ENCODE measurements around the gene SPG11. TPM values are rescaled to one million over a fixed set of nuclear protein-coding genes. Genes with fewer than 3 reads are reported as not detected.

The SPG11 gene
- total and polyA plus RNA-seq, 9 of the 15 experiments (the other 6 are each of a cell fraction or from before 2014, with no cell fraction given): 23.3 to 71.2 (median 45.6) TPM

DNA sequence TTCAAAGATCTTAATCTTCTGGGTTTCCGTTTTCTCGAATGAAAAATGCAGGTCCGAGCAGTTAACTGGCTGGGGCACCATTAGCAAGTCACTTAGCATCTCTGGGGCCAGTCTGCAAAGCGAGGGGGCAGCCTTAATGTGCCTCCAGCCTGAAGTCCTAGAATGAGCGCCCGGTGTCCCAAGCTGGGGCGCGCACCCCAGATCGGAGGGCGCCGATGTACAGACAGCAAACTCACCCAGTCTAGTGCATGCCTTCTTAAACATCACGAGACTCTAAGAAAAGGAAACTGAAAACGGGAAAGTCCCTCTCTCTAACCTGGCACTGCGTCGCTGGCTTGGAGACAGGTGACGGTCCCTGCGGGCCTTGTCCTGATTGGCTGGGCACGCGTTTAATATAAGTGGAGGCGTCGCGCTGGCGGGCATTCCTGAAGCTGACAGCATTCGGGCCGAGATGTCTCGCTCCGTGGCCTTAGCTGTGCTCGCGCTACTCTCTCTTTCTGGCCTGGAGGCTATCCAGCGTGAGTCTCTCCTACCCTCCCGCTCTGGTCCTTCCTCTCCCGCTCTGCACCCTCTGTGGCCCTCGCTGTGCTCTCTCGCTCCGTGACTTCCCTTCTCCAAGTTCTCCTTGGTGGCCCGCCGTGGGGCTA, 47.8 kb upstream of the SPG11 start, which contains the start of the genes B2M and PATL2 (continued):
- TF ChIP-seq, protein P1, sequence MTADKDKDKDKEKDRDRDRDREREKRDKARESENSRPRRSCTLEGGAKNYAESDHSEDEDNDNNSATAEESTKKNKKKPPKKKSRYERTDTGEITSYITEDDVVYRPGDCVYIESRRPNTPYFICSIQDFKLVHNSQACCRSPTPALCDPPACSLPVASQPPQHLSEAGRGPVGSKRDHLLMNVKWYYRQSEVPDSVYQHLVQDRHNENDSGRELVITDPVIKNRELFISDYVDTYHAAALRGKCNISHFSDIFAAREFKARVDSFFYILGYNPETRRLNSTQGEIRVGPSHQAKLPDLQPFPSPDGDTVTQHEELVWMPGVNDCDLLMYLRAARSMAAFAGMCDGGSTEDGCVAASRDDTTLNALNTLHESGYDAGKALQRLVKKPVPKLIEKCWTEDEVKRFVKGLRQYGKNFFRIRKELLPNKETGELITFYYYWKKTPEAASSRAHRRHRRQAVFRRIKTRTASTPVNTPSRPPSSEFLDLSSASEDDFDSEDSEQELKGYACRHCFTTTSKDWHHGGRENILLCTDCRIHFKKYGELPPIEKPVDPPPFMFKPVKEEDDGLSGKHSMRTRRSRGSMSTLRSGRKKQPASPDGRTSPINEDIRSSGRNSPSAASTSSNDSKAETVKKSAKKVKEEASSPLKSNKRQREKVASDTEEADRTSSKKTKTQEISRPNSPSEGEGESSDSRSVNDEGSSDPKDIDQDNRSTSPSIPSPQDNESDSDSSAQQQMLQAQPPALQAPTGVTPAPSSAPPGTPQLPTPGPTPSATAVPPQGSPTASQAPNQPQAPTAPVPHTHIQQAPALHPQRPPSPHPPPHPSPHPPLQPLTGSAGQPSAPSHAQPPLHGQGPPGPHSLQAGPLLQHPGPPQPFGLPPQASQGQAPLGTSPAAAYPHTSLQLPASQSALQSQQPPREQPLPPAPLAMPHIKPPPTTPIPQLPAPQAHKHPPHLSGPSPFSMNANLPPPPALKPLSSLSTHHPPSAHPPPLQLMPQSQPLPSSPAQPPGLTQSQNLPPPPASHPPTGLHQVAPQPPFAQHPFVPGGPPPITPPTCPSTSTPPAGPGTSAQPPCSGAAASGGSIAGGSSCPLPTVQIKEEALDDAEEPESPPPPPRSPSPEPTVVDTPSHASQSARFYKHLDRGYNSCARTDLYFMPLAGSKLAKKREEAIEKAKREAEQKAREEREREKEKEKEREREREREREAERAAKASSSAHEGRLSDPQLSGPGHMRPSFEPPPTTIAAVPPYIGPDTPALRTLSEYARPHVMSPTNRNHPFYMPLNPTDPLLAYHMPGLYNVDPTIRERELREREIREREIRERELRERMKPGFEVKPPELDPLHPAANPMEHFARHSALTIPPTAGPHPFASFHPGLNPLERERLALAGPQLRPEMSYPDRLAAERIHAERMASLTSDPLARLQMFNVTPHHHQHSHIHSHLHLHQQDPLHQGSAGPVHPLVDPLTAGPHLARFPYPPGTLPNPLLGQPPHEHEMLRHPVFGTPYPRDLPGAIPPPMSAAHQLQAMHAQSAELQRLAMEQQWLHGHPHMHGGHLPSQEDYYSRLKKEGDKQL (CRISPR knock-in tag; IDR thresholded peaks at IDR 0.05; ENCODE audit: borderline replicate concordance): no peak
- TF ChIP-seq GATA2 (CRISPR knock-in tag; IDR thresholded peaks at IDR 0.05) (no peak), HOXB6 (CRISPR knock-in tag; IDR thresholded peaks at IDR 0.05; ENCODE audit: borderline replicate concordance) (no peak), CAMTA2 (CRISPR knock-in tag; conservative IDR thresholded peaks at IDR 0.05) (no peak), RFX7 (CRISPR knock-in tag; IDR thresholded peaks at IDR 0.05) (no peak), ZSCAN32 (CRISPR knock-in tag; IDR thresholded peaks at IDR 0.05) (no peak), NEUROD1 (IDR thresholded peaks at IDR 0.05; ENCODE audit: borderline replicate concordance, low read depth, low read length, partially characterized antibody) (peak; percentile 27), PRPF4 (IDR thresholded peaks at IDR 0.05; ENCODE audit: insufficient read depth, low read depth, low read length, poor library complexity, severe bottlenecking) (no peak), HDAC1 (IDR thresholded peaks at IDR 0.05) (peak in 1 of 2 experiments; percentile 69; a peak in 1 of 4 replicates), PHB (CRISPR knock-in tag; IDR thresholded peaks at IDR 0.05) (peak; percentile 40; the same call in 1 of the 2 replicates)
- TF ChIP-seq, protein P2, sequence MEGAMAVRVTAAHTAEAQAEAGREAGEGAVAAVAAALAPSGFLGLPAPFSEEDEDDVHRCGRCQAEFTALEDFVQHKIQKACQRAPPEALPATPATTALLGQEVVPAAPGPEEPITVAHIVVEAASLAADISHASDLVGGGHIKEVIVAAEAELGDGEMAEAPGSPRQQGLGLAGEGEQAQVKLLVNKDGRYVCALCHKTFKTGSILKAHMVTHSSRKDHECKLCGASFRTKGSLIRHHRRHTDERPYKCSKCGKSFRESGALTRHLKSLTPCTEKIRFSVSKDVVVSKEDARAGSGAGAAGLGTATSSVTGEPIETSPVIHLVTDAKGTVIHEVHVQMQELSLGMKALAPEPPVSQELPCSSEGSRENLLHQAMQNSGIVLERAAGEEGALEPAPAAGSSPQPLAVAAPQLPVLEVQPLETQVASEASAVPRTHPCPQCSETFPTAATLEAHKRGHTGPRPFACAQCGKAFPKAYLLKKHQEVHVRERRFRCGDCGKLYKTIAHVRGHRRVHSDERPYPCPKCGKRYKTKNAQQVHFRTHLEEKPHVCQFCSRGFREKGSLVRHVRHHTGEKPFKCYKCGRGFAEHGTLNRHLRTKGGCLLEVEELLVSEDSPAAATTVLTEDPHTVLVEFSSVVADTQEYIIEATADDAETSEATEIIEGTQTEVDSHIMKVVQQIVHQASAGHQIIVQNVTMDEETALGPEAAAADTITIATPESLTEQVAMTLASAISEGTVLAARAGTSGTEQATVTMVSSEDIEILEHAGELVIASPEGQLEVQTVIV (CRISPR knock-in tag; IDR thresholded peaks at IDR 0.05; ENCODE audit: borderline replicate concordance): no peak
- TF ChIP-seq, protein P3, sequence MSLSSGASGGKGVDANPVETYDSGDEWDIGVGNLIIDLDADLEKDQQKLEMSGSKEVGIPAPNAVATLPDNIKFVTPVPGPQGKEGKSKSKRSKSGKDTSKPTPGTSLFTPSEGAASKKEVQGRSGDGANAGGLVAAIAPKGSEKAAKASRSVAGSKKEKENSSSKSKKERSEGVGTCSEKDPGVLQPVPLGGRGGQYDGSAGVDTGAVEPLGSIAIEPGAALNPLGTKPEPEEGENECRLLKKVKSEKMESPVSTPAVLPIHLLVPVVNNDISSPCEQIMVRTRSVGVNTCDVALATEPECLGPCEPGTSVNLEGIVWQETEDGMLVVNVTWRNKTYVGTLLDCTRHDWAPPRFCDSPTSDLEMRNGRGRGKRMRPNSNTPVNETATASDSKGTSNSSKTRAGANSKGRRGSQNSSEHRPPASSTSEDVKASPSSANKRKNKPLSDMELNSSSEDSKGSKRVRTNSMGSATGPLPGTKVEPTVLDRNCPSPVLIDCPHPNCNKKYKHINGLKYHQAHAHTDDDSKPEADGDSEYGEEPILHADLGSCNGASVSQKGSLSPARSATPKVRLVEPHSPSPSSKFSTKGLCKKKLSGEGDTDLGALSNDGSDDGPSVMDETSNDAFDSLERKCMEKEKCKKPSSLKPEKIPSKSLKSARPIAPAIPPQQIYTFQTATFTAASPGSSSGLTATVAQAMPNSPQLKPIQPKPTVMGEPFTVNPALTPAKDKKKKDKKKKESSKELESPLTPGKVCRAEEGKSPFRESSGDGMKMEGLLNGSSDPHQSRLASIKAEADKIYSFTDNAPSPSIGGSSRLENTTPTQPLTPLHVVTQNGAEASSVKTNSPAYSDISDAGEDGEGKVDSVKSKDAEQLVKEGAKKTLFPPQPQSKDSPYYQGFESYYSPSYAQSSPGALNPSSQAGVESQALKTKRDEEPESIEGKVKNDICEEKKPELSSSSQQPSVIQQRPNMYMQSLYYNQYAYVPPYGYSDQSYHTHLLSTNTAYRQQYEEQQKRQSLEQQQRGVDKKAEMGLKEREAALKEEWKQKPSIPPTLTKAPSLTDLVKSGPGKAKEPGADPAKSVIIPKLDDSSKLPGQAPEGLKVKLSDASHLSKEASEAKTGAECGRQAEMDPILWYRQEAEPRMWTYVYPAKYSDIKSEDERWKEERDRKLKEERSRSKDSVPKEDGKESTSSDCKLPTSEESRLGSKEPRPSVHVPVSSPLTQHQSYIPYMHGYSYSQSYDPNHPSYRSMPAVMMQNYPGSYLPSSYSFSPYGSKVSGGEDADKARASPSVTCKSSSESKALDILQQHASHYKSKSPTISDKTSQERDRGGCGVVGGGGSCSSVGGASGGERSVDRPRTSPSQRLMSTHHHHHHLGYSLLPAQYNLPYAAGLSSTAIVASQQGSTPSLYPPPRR (CRISPR knock-in tag; IDR thresholded peaks at IDR 0.05; ENCODE audit: borderline replicate concordance): no peak
- TF ChIP-seq, protein P4, sequence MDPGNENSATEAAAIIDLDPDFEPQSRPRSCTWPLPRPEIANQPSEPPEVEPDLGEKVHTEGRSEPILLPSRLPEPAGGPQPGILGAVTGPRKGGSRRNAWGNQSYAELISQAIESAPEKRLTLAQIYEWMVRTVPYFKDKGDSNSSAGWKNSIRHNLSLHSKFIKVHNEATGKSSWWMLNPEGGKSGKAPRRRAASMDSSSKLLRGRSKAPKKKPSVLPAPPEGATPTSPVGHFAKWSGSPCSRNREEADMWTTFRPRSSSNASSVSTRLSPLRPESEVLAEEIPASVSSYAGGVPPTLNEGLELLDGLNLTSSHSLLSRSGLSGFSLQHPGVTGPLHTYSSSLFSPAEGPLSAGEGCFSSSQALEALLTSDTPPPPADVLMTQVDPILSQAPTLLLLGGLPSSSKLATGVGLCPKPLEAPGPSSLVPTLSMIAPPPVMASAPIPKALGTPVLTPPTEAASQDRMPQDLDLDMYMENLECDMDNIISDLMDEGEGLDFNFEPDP (CRISPR knock-in tag; IDR thresholded peaks at IDR 0.05): no peak

All from K562 (cell line).